Gastroesophageal sphincter (tissue), 3 donors: ENCODE data around the gene MYO18B.

Experiments
- CTCF ChIP-seq, 4 experiments: fragments of 200-600 bp in 2 of 4; fragments of 450-650 bp in 2 of 4; sonication (generic) in 1 of 4; IDR thresholded peaks; one replicate each; pipeline ENCODE4 v1.5.1; 2017 to 2019; ENCODE audit warnings: antibody characterized with exemption in 4 of 4, mild to moderate bottlenecking in 2 of 4, moderate library complexity in 2 of 4
- EP300 ChIP-seq: sonication (generic); formaldehyde crosslinking; IDR thresholded peaks from one replicate; pipeline ENCODE4 v1.6.1; 2017; ENCODE audit warnings: antibody characterized with exemption, mild to moderate bottlenecking
- POLR2A ChIP-seq, 2 donors: fragments of 450-650 bp; IDR thresholded peaks; one replicate each; pipeline ENCODE4 v1.6.1; 2017; ENCODE audit warnings: antibody characterized with exemption in 2 of 2, mild to moderate bottlenecking in 2 of 2, moderate library complexity in 1 of 2
- POLR2AphosphoS5 ChIP-seq: sonication (generic); formaldehyde crosslinking; IDR thresholded peaks from one replicate; pipeline ENCODE4 v1.6.1; 2017; ENCODE audit warnings: antibody characterized with exemption

GRCh38 chr22:26038365-26038764 lies 296.4 kb downstream of the MYO18B start:
- TF ChIP-seq CTCF (IDR thresholded peaks at IDR 0.05) (no peak), POLR2A (IDR thresholded peaks at IDR 0.05) (no peak), POLR2AphosphoS5 (no peak), EP300 (no peak)
